ENCODE results near the gene RNF25. TPM values are rescaled to one million over a fixed set of nuclear protein-coding genes. Genes with fewer than 3 reads are reported as not detected.
"Not testable (repeated sequence)": the region's sequence is repeated elsewhere in the genome, so short reads cannot be mapped to it uniquely, and the experiment has no call there.

RNF25 gene
- total RNA-seq, 2 donors from 2014 or later = 13.5 to 20.7 TPM

DNA sequence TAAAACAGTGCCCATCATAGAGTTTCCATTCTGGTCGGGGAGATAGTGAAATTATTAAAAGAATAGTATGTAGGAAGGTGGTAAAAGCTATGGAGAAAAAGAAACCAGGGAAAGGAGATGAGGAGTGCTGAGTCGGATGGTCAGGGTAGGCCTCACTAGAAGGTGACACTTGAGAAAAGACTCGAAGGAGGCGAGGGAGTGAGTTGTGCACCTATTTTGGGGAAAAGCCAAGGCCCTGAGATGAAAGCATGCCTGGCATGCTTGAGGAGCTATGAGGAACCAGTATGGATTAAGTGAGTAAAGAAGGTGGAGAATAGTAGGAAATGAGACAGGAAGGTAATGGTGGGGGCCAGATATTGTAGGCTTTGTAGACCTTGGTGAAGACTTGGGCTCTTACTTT lies 31.5 kb upstream of the RNF25 start:
- H3K27ac Mint-ChIP-seq = no peak overlapping the region
- H3K36me3 Mint-ChIP-seq (ENCODE audit: low read depth) = no peaks in the 10 kb centered on the region
- no peaks in the 10 kb centered on the region for H3K4me1 Mint-ChIP-seq
- H3K27me3 Mint-ChIP-seq = no peaks in the 10 kb centered on the region
- H3K4me3 Mint-ChIP-seq = no peak overlapping the region
- H3K9me3 Mint-ChIP-seq = no peaks in the 10 kb centered on the region
- no peak for ATAC-seq (replicated peaks)

GRCh38 chr2:218701806-218702205 lies 30.0 kb upstream of the RNF25 start:
- ATAC-seq (replicated peaks) = no peak
- no peaks in the 10 kb centered on the region for H3K4me1 Mint-ChIP-seq
- no peaks in the 10 kb centered on the region for H3K9me3 Mint-ChIP-seq
- no peak overlapping the region for H3K4me3 Mint-ChIP-seq
- no peaks in the 10 kb centered on the region for H3K27me3 Mint-ChIP-seq
- H3K36me3 Mint-ChIP-seq (ENCODE audit: low read depth) = no peaks in the 10 kb centered on the region
- H3K27ac Mint-ChIP-seq = no peak overlapping the region

DNA sequence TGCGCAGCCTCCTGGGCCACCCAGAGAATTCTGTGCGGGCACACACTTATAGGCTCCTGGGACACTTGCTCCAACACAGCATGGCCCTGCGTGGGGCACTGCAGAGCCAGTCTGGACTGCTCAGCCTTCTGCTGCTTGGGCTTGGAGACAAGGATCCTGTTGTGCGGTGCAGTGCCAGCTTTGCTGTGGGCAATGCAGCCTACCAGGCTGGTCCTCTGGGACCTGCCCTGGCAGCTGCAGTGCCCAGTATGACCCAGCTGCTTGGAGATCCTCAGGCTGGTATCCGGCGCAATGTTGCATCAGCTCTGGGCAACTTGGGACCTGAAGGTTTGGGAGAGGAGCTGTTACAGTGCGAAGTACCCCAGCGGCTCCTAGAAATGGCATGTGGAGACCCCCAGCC lies 27.1 kb upstream of the RNF25 start:
- Mint-ChIP-seq H3K9me3 (no peaks in the 10 kb centered on the region), H3K36me3 (ENCODE audit: low read depth) (no peaks in the 10 kb centered on the region), H3K27me3 (no peaks in the 10 kb centered on the region), H3K4me1 (no peaks in the 10 kb centered on the region), H3K27ac (no peak overlapping the region), H3K4me3 (no peak overlapping the region)
- no peak for ATAC-seq (replicated peaks)

DNA sequence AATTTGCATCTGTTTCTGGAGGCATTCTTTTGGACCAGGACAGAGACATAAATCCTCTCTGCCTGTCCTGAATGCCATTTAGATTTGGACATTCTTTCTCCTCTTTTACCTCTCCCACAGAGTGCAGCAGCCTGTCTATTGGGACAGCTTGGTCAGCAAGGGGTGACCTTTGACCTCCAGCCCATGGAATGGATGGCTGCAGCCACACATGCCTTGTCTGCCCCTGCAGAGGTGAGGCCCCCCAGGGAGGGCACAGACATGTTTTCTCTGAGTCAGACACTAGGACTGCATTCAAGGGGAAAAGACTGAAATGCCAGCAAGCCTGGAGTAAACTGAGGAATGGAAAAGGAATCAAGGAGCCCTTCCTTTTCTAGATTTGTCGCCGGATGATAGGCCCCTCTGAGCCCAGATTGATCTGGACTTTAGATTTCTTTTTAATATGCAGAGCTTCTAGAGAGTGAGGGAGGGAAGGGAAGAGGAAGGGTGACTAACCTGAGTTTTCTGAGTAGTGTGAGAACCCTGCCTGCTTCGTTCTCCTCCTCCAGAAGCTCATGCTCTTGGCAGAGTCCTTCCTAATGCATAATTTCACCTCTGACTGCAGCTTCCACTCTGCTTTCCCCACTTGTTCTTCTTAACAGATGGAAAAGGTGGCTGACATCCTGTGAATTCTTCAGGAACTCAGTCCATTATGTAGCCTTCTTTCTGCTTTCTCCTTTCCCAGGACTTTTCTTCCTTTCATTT lies 22.8 kb upstream of the RNF25 start:
- H3K36me3 Mint-ChIP-seq (ENCODE audit: low read depth) = no peaks in the 10 kb centered on the region
- no peak for ATAC-seq (replicated peaks)
- H3K27ac Mint-ChIP-seq = no peak overlapping the region
- H3K9me3 Mint-ChIP-seq = no peaks in the 10 kb centered on the region
- no peaks in the 10 kb centered on the region for H3K4me1 Mint-ChIP-seq
- H3K4me3 Mint-ChIP-seq = no peak overlapping the region
- H3K27me3 Mint-ChIP-seq = no peaks in the 10 kb centered on the region

DNA sequence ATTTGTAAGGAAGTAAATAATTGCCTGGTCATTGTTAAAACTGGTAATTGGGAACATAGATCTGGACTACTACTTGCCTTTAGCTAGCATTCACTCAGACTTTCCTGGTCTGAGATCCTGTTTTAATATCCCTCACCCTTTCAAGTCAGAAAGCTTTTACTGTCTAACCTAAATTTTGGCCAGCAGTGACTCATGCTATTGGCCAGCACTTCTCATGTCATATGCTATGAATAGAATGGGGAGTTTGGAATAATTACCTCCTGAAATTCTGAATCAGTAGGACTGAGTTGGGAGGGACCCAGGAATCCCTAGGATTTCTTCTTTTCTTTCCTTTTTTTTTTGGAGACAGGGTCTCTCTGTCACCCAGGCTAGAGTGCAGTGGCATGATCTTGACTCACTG lies 19.4 kb upstream of the RNF25 start:
- Mint-ChIP-seq H3K36me3 (ENCODE audit: low read depth) (no peaks in the 10 kb centered on the region), H3K4me3 (no peak overlapping the region), H3K27ac (no peak overlapping the region), H3K27me3 (no peaks in the 10 kb centered on the region), H3K9me3 (no peaks in the 10 kb centered on the region), H3K4me1 (no peaks in the 10 kb centered on the region)
- no peak for ATAC-seq (replicated peaks)

- H3K4me3 Mint-ChIP-seq; H3K27ac Mint-ChIP-seq; H3K36me3 Mint-ChIP-seq (ENCODE audit: low read depth); H3K9me3 Mint-ChIP-seq; H3K4me1 Mint-ChIP-seq; H3K27me3 Mint-ChIP-seq: not testable (repeated sequence)
- ATAC-seq (replicated peaks) = peak; percentile 59
Measured at GRCh38 chr2:218687400-218688060, 15.7 kb upstream of the RNF25 start.

DNA sequence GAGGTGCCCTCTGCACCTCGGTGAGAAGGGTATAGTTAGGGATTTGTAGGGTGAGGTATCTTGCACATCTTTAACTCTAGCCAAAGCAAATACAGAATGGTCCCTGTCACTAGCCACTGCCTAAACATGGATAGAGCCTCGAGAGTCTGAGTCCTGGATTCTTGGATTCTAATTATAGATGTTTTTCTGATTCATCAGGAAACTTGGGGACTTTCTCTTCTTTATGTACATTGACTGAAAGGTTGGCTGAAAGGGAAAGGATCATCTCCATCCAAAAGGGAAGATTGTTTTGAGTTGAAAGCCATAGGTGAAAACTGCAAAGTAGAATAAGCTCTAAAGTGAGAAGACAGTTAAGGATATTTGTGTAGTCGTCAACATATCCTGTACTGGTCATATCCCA lies 8.3 kb upstream of the RNF25 start:
- no peak overlapping the region for H3K4me3 Mint-ChIP-seq
- H3K27me3 Mint-ChIP-seq = no peaks in the 10 kb centered on the region
- no peak for ATAC-seq (replicated peaks)
- H3K27ac Mint-ChIP-seq = no peak overlapping the region
- H3K36me3 Mint-ChIP-seq (ENCODE audit: low read depth) = no peaks in the 10 kb centered on the region
- H3K9me3 Mint-ChIP-seq = no peaks in the 10 kb centered on the region
- no peaks in the 10 kb centered on the region for H3K4me1 Mint-ChIP-seq

DNA sequence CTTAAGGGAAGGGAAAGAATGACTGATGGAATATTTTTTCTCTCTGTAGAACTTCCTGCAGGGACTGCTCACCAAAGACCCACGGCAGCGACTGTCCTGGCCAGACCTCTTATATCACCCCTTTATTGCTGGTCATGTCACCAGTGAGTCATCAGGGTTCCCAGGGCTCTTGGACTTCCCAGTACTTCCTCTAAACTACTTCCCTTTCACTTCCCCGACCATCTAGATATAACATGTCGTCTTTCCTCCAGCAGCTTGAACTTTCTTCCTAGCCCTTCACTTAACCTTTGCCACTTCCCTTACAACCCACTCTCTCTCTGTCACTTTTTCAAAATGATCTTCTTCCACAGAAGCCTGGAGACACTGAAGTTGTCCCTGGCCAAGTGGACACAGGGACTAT lies 7.3 kb upstream of the RNF25 start:
- Mint-ChIP-seq H3K27ac (peak overlapping the region; percentile 1), H3K27me3 (no peaks in the 10 kb centered on the region), H3K4me3 (no peak overlapping the region), H3K36me3 (ENCODE audit: low read depth) (no peaks in the 10 kb centered on the region), H3K4me1 (no peaks in the 10 kb centered on the region), H3K9me3 (no peaks in the 10 kb centered on the region)
- ATAC-seq (replicated peaks) = no peak

GRCh38 chr2:218671097-218671653 lies 627 bp downstream of the RNF25 start:
- peaks cover 25% of the 10 kb centered on the region for H3K36me3 Mint-ChIP-seq (ENCODE audit: low read depth)
- ATAC-seq (replicated peaks) = peak; percentile 11
- H3K9me3 Mint-ChIP-seq = no peaks in the 10 kb centered on the region
- no peaks in the 10 kb centered on the region for H3K27me3 Mint-ChIP-seq
- H3K4me3 Mint-ChIP-seq = peak overlapping the region; percentile 100
- H3K27ac Mint-ChIP-seq = peak overlapping the region; percentile 100
- peaks cover 11% of the 10 kb centered on the region for H3K4me1 Mint-ChIP-seq

DNA sequence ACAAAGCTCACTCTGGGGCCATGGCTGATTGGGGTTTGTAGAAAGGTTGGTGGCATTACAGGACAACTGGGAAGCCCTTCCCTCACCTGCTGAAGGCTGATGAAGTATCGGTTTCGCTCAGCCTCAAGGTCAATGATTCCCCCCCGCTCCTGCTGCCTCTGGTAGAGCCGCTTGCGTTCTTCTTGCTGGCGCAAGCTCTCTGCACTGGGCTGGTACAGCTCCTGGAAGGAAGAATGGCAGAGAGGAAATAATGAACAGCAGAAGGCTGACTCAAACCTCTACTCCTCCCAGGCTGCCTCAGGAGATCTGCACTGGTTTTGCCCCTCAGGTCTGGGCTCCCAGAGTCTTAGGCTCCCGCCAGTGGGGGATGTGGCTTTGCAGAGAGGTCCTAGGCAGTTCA lies 7.1 kb downstream of the RNF25 start:
- H3K4me3 Mint-ChIP-seq = no peak overlapping the region

DNA sequence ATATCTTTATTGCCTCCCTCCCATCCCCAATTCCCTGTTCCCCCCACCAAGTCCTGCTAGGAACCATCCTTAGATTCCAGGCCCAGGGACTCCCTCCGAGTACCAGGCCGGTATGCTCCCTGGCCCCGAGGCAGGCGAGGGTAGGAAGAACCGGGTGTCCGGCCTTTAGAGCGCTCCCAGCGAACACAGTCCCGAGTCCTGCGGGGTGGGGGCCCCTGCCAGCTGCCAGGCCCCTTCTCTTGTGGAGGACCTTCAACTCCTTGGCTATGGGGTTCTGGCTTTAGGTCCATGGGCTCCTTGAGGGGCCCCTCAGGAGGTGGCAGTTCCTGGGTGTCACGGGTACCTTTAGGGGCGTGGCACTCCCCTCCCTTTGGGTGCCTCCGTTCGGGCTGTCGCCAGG lies 7.9 kb downstream of the RNF25 start:
- no peak for ATAC-seq (replicated peaks)
- Mint-ChIP-seq H3K4me1 (peaks cover 12% of the 10 kb centered on the region), H3K27me3 (no peaks in the 10 kb centered on the region), H3K9me3 (no peaks in the 10 kb centered on the region), H3K4me3 (no peak overlapping the region), H3K27ac (no peak overlapping the region), H3K36me3 (ENCODE audit: low read depth) (peaks cover 80% of the 10 kb centered on the region)

More for the DNA sequence above, 7.1 kb downstream of the RNF25 start:
- Mint-ChIP-seq H3K9me3 (no peaks in the 10 kb centered on the region), H3K4me1 (peaks cover 8% of the 10 kb centered on the region), H3K27me3 (no peaks in the 10 kb centered on the region), H3K36me3 (ENCODE audit: low read depth) (peaks cover 73% of the 10 kb centered on the region), H3K27ac (peak overlapping the region; percentile 29)
- ATAC-seq (replicated peaks) = no peak

DNA sequence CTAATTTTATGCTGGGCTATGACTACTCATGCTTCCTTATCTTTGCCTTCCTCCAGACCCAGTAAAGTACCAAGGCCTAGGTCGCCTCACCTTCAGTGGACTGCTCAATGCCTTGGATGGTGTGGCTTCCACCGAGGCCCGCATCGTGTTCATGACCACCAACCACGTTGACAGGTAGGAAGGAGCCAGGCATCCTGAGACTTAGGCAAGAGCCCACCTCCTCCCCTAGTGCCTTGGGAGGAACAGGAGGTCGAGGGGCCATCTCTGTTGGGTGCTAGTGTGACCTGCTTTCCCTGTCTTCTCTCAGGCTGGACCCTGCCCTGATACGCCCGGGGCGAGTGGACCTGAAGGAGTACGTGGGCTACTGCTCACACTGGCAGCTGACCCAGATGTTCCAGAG lies 9.0 kb downstream of the RNF25 start:
- peaks cover 81% of the 10 kb centered on the region for H3K36me3 Mint-ChIP-seq (ENCODE audit: low read depth)
- no peak overlapping the region for H3K4me3 Mint-ChIP-seq
- no peak for ATAC-seq (replicated peaks)
- H3K27ac Mint-ChIP-seq = peak overlapping the region; percentile 47
- H3K9me3 Mint-ChIP-seq = no peaks in the 10 kb centered on the region
- H3K4me1 Mint-ChIP-seq = peaks cover 12% of the 10 kb centered on the region
- no peaks in the 10 kb centered on the region for H3K27me3 Mint-ChIP-seq

DNA sequence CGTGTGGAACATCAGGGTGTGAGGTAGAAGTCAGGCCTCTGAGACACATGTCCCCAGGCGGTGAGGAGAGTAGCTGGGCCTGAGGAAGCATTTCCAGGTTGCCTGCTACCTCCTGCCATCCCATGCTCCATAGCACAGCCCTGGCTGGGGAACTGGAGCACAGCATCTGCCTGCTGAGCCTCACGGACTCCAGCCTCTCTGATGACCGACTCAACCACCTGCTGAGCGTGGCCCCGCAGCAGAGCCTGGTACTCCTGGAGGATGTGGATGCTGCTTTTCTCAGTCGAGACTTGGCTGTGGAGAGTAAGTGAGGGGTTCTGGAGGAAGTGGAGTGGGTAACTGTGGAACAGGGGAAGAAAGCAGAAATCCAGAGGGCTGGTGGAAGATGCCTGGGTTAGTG lies 9.4 kb downstream of the RNF25 start:
- ATAC-seq (replicated peaks) = no peak
- peak overlapping the region; percentile 49 for H3K27ac Mint-ChIP-seq
- H3K4me3 Mint-ChIP-seq = no peak overlapping the region
- H3K9me3 Mint-ChIP-seq = no peaks in the 10 kb centered on the region
- H3K27me3 Mint-ChIP-seq = no peaks in the 10 kb centered on the region
- peaks cover 81% of the 10 kb centered on the region for H3K36me3 Mint-ChIP-seq (ENCODE audit: low read depth)
- peaks cover 12% of the 10 kb centered on the region for H3K4me1 Mint-ChIP-seq

DNA sequence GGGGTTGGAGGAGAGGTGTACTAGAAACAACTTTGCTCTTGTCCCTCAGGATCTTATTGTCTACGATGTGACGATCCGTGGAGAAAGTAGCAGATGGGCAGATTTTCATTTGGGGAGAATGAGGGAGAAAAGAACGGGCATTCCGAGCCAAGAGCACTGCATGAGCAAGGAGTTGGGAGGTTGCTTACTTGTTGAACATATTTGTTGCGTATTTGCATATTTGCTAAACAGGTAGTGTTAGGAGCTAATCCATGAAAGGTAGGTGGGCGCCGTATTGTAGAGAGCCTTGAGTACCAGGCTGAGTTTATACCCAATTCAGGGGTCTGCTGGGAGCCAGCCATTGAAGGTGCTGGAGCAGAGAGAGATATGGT lies 11.8 kb downstream of the RNF25 start:
- Mint-ChIP-seq H3K27ac (peak overlapping the region; percentile 88), H3K4me3 (peak overlapping the region; percentile 93), H3K36me3 (ENCODE audit: low read depth) (peaks cover 81% of the 10 kb centered on the region), H3K27me3 (no peaks in the 10 kb centered on the region), H3K4me1 (peaks cover 12% of the 10 kb centered on the region), H3K9me3 (no peaks in the 10 kb centered on the region)
- ATAC-seq (replicated peaks) = no peak

DNA sequence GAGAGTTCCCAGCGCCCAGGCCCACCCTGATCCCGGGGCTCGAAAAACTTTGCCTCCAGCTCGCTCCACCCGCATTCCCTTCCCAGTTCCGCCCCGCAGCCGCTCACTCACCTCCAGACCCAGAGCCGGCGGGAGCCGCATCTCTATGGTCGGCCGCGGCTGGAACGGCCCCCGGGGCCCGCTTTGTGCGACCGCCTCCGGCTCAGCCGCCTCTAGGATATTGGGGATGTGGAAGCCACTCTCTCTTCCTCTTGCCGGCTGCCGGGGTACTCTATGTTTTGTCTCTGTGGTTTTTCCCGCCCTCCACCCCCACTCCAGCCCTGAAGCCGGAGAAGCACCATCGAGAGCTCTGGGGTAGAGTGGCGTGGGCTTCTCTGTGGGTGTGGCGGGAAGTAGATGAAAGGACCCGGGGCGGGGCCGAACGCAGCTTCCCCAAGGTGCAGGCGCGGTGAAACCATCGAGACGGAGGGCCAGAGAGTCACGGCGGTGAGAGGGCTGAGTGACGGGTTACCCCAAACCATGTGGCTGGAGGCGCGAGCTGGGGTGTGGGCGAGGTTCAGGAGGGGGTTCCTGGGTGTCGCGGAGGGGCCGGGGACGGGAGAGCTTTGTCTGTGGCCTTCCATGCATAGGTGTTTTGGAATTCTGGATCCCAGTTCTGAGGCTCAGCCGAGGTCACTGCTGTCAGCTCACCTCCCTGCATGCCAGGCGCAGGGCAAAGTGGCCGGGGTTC lies 12.4 kb downstream of the RNF25 start, which contains the start of the genes BCS1L and ZNF142:
BCS1L (plus strand) TSS at position 426 of the 730 bp plus-strand sequence. CDS start 1,305 bp downstream, outside the sequence.
ZNF142 (minus strand) TSS at position 366 of the 730 bp plus-strand sequence. CDS start 3,194 bp downstream, outside the sequence.
- Mint-ChIP-seq H3K9me3 (no peaks in the 10 kb centered on the region), H3K4me1 (peaks cover 12% of the 10 kb centered on the region), H3K36me3 (ENCODE audit: low read depth) (peaks cover 81% of the 10 kb centered on the region), H3K27me3 (no peaks in the 10 kb centered on the region), H3K4me3 (peak within 1 kb of the TSS; percentile 93), H3K27ac (peak within 1 kb of the TSS; percentile 88)
- peak; percentile 95 for ATAC-seq (replicated peaks)
